Naive B cell (primary cell): ENCODE measurements around the gene APBB1IP. TPM values are rescaled to one million over a fixed set of nuclear protein-coding genes. Genes with fewer than 3 reads are reported as not detected.
A peak's percentile ranks its signal among the peaks of the same experiment; 100 is the strongest.
"Not testable (repeated sequence)": the region's sequence is repeated elsewhere in the genome, so short reads cannot be mapped to it uniquely, and the experiment has no call there.

ENCODE experiments used
- ATAC-seq, 2 donors: fragments of 150-1000 bp; cut with Tn5 transposase; 2 replicates each; pipeline ENCODE4 v1.10.0; 2021; ENCODE audit warnings: low read depth in 2 of 2, mild to moderate bottlenecking in 2 of 2, moderate library complexity in 2 of 2
- DNase-seq: peaks from one replicate; pipeline ENCODE4 v3.0.0; 2022
- H3K27ac Mint-ChIP-seq, 6 donors: one replicate each; pipeline ENCODE4 v1.8.0; 2020 to 2022; ENCODE audit warnings: mild to moderate bottlenecking in 6 of 6, mixed read lengths in 6 of 6, moderate library complexity in 5 of 6, inconsistent platforms in 2 of 6
- H3K27me3 Mint-ChIP-seq, 3 donors: one replicate each; pipeline ENCODE4 v1.8.0; 2021 to 2022; ENCODE audit warnings: mixed read lengths in 3 of 3, mild to moderate bottlenecking in 1 of 3
- H3K36me3 Mint-ChIP-seq, 2 donors: one replicate each; pipeline ENCODE4 v1.8.0; 2020 to 2022; ENCODE audit warnings: mixed read lengths in 2 of 2, inconsistent platforms in 1 of 2, mild to moderate bottlenecking in 1 of 2
- H3K4me1 Mint-ChIP-seq, 3 donors: one replicate each; pipeline ENCODE4 v1.8.0; 2020 to 2022; ENCODE audit warnings: mixed read lengths in 3 of 3, inconsistent platforms in 1 of 3, mild to moderate bottlenecking in 1 of 3, moderate library complexity in 1 of 3
- H3K4me3 Mint-ChIP-seq, 8 donors: one replicate each; pipeline ENCODE4 v1.8.0; 2020 to 2022; ENCODE audit warnings: mild to moderate bottlenecking in 8 of 8, mixed read lengths in 8 of 8, moderate library complexity in 8 of 8, inconsistent platforms in 2 of 8
- H3K9me3 Mint-ChIP-seq, 7 donors: one replicate each; pipeline ENCODE4 v1.8.0; 2020 to 2022; ENCODE audit warnings: mixed read lengths in 7 of 7, mild to moderate bottlenecking in 5 of 7, inconsistent platforms in 2 of 7, moderate library complexity in 1 of 7
- polyA plus RNA-seq, 6 donors: library from polyadenylated mRNA; unstranded; fragments of 300-500 nt; fragmentation: Illumina TruSeq; gene quantifications; one replicate each; pipeline ENCODE4 v1.2.3, GENCODE V29; 2021; ENCODE audit warnings: low read depth in 6 of 6

APBB1IP gene
- polyA plus RNA-seq, 6 donors from 2014 or later = 40.1 to 76.1 (median 45.0) TPM

- H3K27ac Mint-ChIP-seq = peak overlapping the region in 3 of 6 donors; percentile 47 to 62 (median 49)
- no peaks in the 10 kb centered on the region for H3K27me3 Mint-ChIP-seq
- peaks cover 59 to 95% (median 85%) of the 10 kb centered on the region in 3 donors for H3K4me1 Mint-ChIP-seq
- H3K4me3 Mint-ChIP-seq = peak overlapping the region in 3 of 8 donors; percentile 60 to 73 (median 69)
- ATAC-seq (no peak), DNase-seq (no peak)
- peaks cover 0 to 4% (median 0%) of the 10 kb centered on the region in 7 donors for H3K9me3 Mint-ChIP-seq
- H3K36me3 Mint-ChIP-seq = no peaks in the 10 kb centered on the region
Measured at GRCh38 chr10:26468291-26468690, 30.1 kb downstream of the APBB1IP start.

DNA sequence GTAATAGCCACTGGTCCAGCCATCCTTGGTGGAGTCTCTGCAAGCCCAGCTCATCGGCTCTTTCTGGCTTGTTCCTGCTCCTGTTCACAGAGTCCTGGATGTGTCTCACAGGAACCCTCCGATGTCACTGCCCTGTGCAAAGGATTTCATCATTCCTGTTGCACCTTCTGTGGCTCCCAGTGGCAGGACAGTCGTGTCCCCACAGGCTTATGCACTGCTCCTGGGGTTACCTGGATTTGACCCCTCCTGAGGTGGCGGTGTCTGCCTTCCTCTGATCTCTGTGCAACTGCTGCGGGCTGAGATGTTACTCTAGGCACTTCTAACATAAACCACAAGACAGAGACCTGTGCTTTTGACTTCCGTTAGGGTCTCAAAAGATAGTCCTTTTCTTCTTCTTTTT is 30.6 kb downstream of the APBB1IP start:
- Mint-ChIP-seq H3K27me3 (no peaks in the 10 kb centered on the region), H3K9me3 (peaks cover 0 to 4% (median 0%) of the 10 kb centered on the region in 7 donors), H3K4me3 (peak overlapping the region; percentile 9 to 84 (median 71)), H3K27ac (peak overlapping the region in 5 of 6 donors; percentile 49 to 92 (median 89)), H3K4me1 (peaks cover 57 to 95% (median 85%) of the 10 kb centered on the region in 3 donors), H3K36me3 (no peaks in the 10 kb centered on the region)
- DNase-seq = no peak
- ATAC-seq = peak; percentile 61 to 68

DNA sequence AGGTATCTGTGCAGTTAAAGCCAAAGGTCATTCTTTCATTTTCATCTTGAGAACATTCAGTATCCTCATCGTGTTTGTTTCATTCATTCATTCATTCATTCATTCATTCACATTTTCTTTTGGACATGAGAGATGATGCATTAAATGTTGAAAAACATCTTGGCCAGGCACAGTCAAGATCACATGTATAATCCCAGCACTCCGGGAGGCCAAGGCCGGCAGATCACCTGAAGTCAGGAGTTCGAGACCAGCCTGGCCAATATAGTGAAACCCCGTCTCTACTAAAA is 34.3 kb downstream of the APBB1IP start:
- Mint-ChIP-seq H3K9me3 (peaks cover 0 to 4% (median 0%) of the 10 kb centered on the region in 7 donors), H3K36me3 (peaks cover 0 to 9% of the 10 kb centered on the region in 2 donors), H3K4me1 (peaks cover 50 to 92% (median 75%) of the 10 kb centered on the region in 3 donors), H3K27ac (peak overlapping the region; percentile 16 to 67 (median 48)), H3K4me3 (peak overlapping the region in 2 of 8 donors; percentile 1 to 51), H3K27me3 (no peaks in the 10 kb centered on the region)
- no peak for DNase-seq
- no peak for ATAC-seq

DNA sequence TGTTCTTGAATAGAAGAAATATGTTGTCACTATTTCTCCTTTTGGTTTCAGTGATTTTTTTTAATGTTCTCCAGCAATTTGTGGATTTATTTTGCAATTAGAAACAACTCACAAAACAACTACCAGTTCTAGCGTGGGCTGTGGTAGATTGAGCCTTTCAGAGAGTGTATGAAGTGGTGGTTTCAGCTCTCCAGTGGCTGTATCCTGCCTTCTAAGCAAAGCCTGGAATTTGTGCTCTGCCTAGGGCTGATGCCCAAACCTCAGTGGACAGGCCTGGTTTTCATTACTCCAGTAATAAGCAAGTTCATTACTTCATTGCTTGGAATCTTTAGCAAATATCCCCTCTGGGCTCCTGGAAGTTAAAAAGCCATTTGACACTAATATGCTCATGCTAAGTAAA is 35.9 kb downstream of the APBB1IP start:
- Mint-ChIP-seq H3K9me3 (peaks cover 0 to 4% (median 0%) of the 10 kb centered on the region in 7 donors), H3K36me3 (peaks cover 0 to 18% of the 10 kb centered on the region in 2 donors), H3K27ac (peak overlapping the region; percentile 44 to 91 (median 70)), H3K4me1 (peaks cover 49 to 90% (median 73%) of the 10 kb centered on the region in 3 donors), H3K4me3 (peak overlapping the region in 4 of 8 donors; percentile 5 to 20 (median 14)), H3K27me3 (no peaks in the 10 kb centered on the region)
- ATAC-seq = no peak
- no peak for DNase-seq

DNA sequence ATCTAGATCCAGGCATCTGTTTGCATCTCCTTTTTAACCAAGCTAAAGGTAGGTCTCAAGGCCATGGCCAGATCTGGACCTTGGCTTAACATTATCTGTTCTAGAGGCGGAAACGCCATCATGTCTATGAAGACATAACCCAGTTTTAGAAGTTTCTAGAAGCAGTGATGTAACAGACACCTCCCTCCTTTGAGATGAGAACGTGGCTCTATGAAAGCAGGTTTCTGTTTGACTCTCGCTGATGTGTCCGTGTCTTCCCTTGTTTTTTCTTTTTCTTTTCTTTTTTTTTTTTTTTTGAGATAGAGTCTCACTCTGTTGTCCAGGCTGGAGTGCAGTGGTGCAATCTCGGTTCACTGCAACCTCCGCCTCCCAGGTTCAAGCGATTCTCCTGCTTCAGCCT is 36.7 kb downstream of the APBB1IP start:
- H3K9me3 Mint-ChIP-seq, H3K27me3 Mint-ChIP-seq, ATAC-seq, DNase-seq: not testable (repeated sequence)
- H3K36me3 Mint-ChIP-seq = peaks cover 0 to 18% of the 10 kb centered on the region in 2 donors
- H3K4me3 Mint-ChIP-seq = peak overlapping the region in 2 of 8 donors; percentile 0 to 77
- H3K4me1 Mint-ChIP-seq = peaks cover 48 to 86% (median 68%) of the 10 kb centered on the region in 3 donors
- peak overlapping the region in 5 of 6 donors; percentile 64 to 90 (median 78) for H3K27ac Mint-ChIP-seq

- peak overlapping the region; percentile 50 to 90 (median 78) for H3K27ac Mint-ChIP-seq
- DNase-seq = no peak
Measured at GRCh38 chr10:26475386-26475785, 37.2 kb downstream of the APBB1IP start.

DNA sequence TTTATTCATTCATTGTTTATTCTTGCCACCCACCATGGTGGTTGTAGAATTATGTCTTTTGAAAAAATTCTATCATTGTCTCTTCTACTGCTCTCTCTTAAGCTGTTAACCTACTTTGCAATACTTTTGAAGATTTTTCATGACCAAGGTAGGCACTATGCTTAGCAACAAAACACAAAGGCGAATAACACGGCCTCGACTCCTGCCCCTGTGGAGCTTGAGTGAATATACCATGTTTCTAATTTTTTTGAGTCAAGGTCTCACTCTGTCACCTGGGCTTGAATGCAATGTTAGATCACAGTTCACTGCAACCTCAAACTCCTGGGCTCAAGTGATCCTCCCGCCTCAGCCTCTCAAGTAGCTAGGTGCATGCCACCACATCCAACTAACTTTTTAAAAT is 39.4 kb downstream of the APBB1IP start:
- Mint-ChIP-seq H3K36me3 (peaks cover 0 to 18% of the 10 kb centered on the region in 2 donors), H3K9me3 (no peaks in the 10 kb centered on the region), H3K27me3 (no peaks in the 10 kb centered on the region), H3K4me1 (peaks cover 44 to 83% (median 64%) of the 10 kb centered on the region in 3 donors), H3K4me3 (peak overlapping the region in 4 of 8 donors; percentile 41 to 81 (median 62)), H3K27ac (peak overlapping the region; percentile 60 to 97 (median 94))
- no peak for DNase-seq
- ATAC-seq = no peak

More at GRCh38 chr10:26475386-26475785, 37.2 kb downstream of the APBB1IP start:
- Mint-ChIP-seq H3K4me3 (peak overlapping the region in 3 of 8 donors; percentile 0 to 77 (median 10)), H3K27me3 (no peaks in the 10 kb centered on the region), H3K9me3 (no peaks in the 10 kb centered on the region), H3K4me1 (peaks cover 52 to 86% (median 70%) of the 10 kb centered on the region in 3 donors), H3K36me3 (peaks cover 0 to 18% of the 10 kb centered on the region in 2 donors)
- ATAC-seq = no peak

GRCh38 chr10:26478061-26478460 is 39.9 kb downstream of the APBB1IP start:
- DNase-seq (no peak), ATAC-seq (no peak)
- Mint-ChIP-seq H3K4me3 (peak overlapping the region in 7 of 8 donors; percentile 25 to 90 (median 70)), H3K27me3 (no peaks in the 10 kb centered on the region), H3K27ac (peak overlapping the region; percentile 89 to 97 (median 96)), H3K9me3 (no peaks in the 10 kb centered on the region), H3K4me1 (peaks cover 44 to 82% (median 61%) of the 10 kb centered on the region in 3 donors), H3K36me3 (peaks cover 0 to 18% of the 10 kb centered on the region in 2 donors)

- DNase-seq = peak; percentile 37
Measured at GRCh38 chr10:26479766-26480492, 41.8 kb downstream of the APBB1IP start.

DNA sequence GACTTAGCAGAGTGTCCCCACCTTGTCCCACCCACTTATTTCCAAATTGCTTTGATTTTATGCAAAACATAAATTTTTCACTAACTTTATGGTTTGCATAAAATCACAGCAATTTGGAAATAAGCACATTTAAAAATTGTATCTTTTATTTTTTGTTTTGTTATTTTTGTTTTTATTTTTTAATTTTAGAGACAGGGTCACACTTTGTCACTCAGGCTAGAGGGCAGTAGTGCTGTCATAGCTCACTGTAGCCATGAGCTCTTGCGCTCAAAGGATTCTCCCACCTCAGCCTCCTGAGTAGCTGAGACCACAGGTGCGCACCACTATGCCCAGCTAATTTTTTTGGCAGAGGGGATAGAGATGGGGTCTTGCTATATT is 43.2 kb downstream of the APBB1IP start:
- peak overlapping the region in 7 of 8 donors; percentile 19 to 89 (median 67) for H3K4me3 Mint-ChIP-seq
- no peaks in the 10 kb centered on the region for H3K27me3 Mint-ChIP-seq
- DNase-seq (no peak), ATAC-seq (no peak)
- no peaks in the 10 kb centered on the region for H3K9me3 Mint-ChIP-seq
- H3K4me1 Mint-ChIP-seq = peaks cover 57 to 79% (median 66%) of the 10 kb centered on the region in 3 donors
- peaks cover 0 to 10% of the 10 kb centered on the region in 2 donors for H3K36me3 Mint-ChIP-seq
- peak overlapping the region in 5 of 6 donors; percentile 73 to 97 (median 94) for H3K27ac Mint-ChIP-seq

More at GRCh38 chr10:26479766-26480492, 41.8 kb downstream of the APBB1IP start:
- no peaks in the 10 kb centered on the region for H3K27me3 Mint-ChIP-seq
- H3K4me3 Mint-ChIP-seq = peak overlapping the region; percentile 67 to 89 (median 78)
- peaks cover 53 to 77% (median 64%) of the 10 kb centered on the region in 3 donors for H3K4me1 Mint-ChIP-seq
- H3K27ac Mint-ChIP-seq = peak overlapping the region; percentile 73 to 97 (median 92)
- peaks cover 0 to 18% of the 10 kb centered on the region in 2 donors for H3K36me3 Mint-ChIP-seq
- H3K9me3 Mint-ChIP-seq = no peaks in the 10 kb centered on the region
- peak; percentile 20 to 28 for ATAC-seq

DNA sequence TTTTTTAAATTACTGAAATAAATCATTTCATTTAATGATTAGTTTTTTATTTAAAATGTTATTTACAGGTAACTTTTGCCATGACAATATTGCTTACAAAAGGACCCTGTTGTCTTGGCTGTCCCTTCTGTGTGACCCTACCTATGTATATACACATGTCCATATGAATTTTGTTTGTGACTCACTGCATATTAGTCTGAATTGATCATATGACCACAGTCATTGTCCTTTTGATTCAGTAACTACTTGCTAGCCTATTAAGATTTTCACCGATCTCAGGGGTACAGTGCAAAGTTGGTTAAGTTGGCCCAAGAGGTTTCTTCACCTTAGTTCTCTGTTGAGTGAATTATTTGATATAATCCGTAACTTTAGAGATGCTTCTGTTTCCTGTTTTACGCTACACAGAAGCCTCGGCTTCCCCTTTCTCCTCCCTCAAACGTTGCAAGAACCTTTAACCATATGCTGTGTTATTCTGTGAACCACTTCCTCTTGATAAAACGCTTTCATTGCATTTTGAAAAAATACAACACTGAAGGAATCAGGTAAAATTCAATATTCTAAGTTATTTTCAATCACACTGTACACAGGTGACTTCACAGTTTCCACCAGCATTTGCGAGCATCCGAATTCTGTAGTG is 43.9 kb downstream of the APBB1IP start:
- Mint-ChIP-seq H3K36me3 (peaks cover 0 to 10% of the 10 kb centered on the region in 2 donors), H3K9me3 (no peaks in the 10 kb centered on the region), H3K27ac (peak overlapping the region; percentile 58 to 94 (median 82)), H3K27me3 (no peaks in the 10 kb centered on the region), H3K4me1 (peaks cover 62 to 81% (median 71%) of the 10 kb centered on the region in 3 donors), H3K4me3 (peak overlapping the region; percentile 66 to 88 (median 78))
- ATAC-seq (peak; percentile 87 to 90), DNase-seq (peak; percentile 79)

DNA sequence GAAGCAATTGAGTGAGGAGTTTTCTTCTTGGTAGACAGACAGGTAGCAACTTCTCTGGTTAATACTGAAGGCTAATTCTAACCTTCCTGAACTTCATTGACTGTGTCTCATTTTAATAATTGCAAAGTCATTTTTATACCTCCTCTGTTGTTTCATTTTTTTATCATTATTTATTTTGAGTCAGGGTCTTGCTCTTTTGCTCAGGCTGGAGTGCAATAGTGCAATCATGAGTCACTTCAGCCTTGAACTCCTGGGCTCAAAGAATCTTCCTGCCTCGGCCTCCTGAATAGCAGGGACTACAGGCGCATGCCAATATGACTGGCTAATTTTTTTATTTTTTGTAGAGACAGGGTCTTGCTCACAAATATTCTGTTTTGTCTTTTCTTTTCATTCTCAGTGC is 45.4 kb downstream of the APBB1IP start:
- H3K4me1 Mint-ChIP-seq = peaks cover 54 to 81% (median 66%) of the 10 kb centered on the region in 3 donors
- no peaks in the 10 kb centered on the region for H3K27me3 Mint-ChIP-seq
- ATAC-seq (no peak), DNase-seq (no peak)
- no peaks in the 10 kb centered on the region for H3K9me3 Mint-ChIP-seq
- H3K36me3 Mint-ChIP-seq = peaks cover 0 to 3% of the 10 kb centered on the region in 2 donors
- H3K4me3 Mint-ChIP-seq = peak overlapping the region in 3 of 8 donors; percentile 30 to 82 (median 66)
- peak overlapping the region in 5 of 6 donors; percentile 64 to 90 (median 76) for H3K27ac Mint-ChIP-seq

GRCh38 chr10:26485150-26485941 is 47.2 kb downstream of the APBB1IP start:
- H3K9me3 Mint-ChIP-seq = no peaks in the 10 kb centered on the region
- DNase-seq (no peak), ATAC-seq (no peak)
- no peaks in the 10 kb centered on the region for H3K27me3 Mint-ChIP-seq
- H3K4me3 Mint-ChIP-seq = no peak overlapping the region
- H3K36me3 Mint-ChIP-seq = peaks cover 0 to 8% of the 10 kb centered on the region in 2 donors
- peaks cover 58 to 82% (median 67%) of the 10 kb centered on the region in 3 donors for H3K4me1 Mint-ChIP-seq
- H3K27ac Mint-ChIP-seq = peak overlapping the region in 4 of 6 donors; percentile 16 to 58 (median 51)
